Panc1 (cell line): ENCODE measurements around the gene SEPTIN1. TPM values are rescaled to one million over a fixed set of nuclear protein-coding genes. Genes with fewer than 3 reads are reported as not detected.

ENCODE experiments used
- ATAC-seq: fragments of 200-7000 bp; cut with Tn5 transposase; 2 replicates; pipeline ENCODE4 v1.9.1; 2020; ENCODE audit warnings: mild to moderate bottlenecking, moderate library complexity
- BruUV-seq: library from RNA; stranded (reverse); fragments of 400-500 nt; replicated peaks from 2 replicates; lab custom pipeline; 2021; lab: Mats Ljungman, UMichigan
- CTCF ChIA-PET: fragments of 300-600 bp; sonication (Branson Sonifier 250); formaldehyde crosslinking; loops from one replicate; lab custom pipeline; 2022; ENCODE audit warnings: antibody characterized with exemption; lab: Charles Lee
- POLR2A ChIA-PET: fragments of 300-600 bp; sonication (Branson Sonifier 250); formaldehyde crosslinking; loops from one replicate; lab custom pipeline; 2022; ENCODE audit warnings: antibody characterized with exemption; lab: Charles Lee
- DNase-seq: peaks from one replicate; pipeline ENCODE4 v3.0.0-alpha.2; 2010; ENCODE audit warnings: low read depth, low spot score
- H3K27ac ChIP-seq: 2 replicates; pipeline ENCODE4 v1.5.1; 2011; ENCODE audit warnings: mild to moderate bottlenecking, low read length, inconsistent platforms
- H3K27me3 ChIP-seq: fragments of 200-500 bp; sonication (Bioruptor generic); 2 replicates; pipeline ENCODE4 v1.6.0; 2014; ENCODE audit warnings: low read length, inconsistent platforms; ENCODE audit not compliant: control insufficient read depth, insufficient read depth
- H3K36me3 ChIP-seq: fragments of 200-500 bp; sonication (Bioruptor generic); 2 replicates; pipeline ENCODE4 v1.5.1; 2014; ENCODE audit warnings: inconsistent platforms, mild to moderate bottlenecking, low read length, moderate library complexity; ENCODE audit not compliant: control insufficient read depth, insufficient read depth
- H3K4me1 ChIP-seq: 2 replicates; pipeline ENCODE4 v1.5.1; 2011; ENCODE audit warnings: inconsistent platforms, mild to moderate bottlenecking, low read length, moderate library complexity; ENCODE audit not compliant: control insufficient read depth, insufficient read depth
- H3K4me3 ChIP-seq, 2 experiments: 2 replicates each; pipeline ENCODE4 v1.5.1; 2011 to 2012; ENCODE audit warnings: low read depth in 2 of 2, low read length in 2 of 2, mild to moderate bottlenecking in 2 of 2, inconsistent platforms in 1 of 2, moderate library complexity in 1 of 2
- H3K9me3 ChIP-seq: fragments of 200-500 bp; sonication (Bioruptor generic); 2 replicates; pipeline ENCODE4 v1.5.1; 2014; ENCODE audit warnings: low read depth, mild to moderate bottlenecking, inconsistent platforms, low read length, moderate library complexity; ENCODE audit not compliant: control insufficient read depth, insufficient read depth
- CTCF ChIP-seq: fragments of 450-650 bp; IDR thresholded peaks from 2 replicates; pipeline ENCODE4 v1.5.1; 2017; ENCODE audit warnings: mild to moderate bottlenecking
- POLR2AphosphoS5 ChIP-seq: IDR thresholded peaks from 2 replicates; pipeline ENCODE4 v1.6.1; 2012; ENCODE audit warnings: mild to moderate bottlenecking, low read depth, low read length, moderate library complexity
- REST ChIP-seq, 2 experiments: IDR thresholded peaks; 2 replicates each; pipeline ENCODE4 v1.6.1; 2011 to 2012; ENCODE audit warnings: low read depth in 2 of 2, control low read depth in 1 of 2, low read length in 1 of 2, mild to moderate bottlenecking in 1 of 2, moderate library complexity in 1 of 2; ENCODE audit not compliant: insufficient read depth in 1 of 2
- SIN3A ChIP-seq: IDR thresholded peaks from 2 replicates; pipeline ENCODE4 v1.6.1; 2012; ENCODE audit warnings: low read depth, mild to moderate bottlenecking, low read length, moderate library complexity, borderline replicate concordance; ENCODE audit not compliant: insufficient read depth
- TCF7L2 ChIP-seq: IDR thresholded peaks from 2 replicates; pipeline ENCODE4 v1.6.1; 2011; ENCODE audit warnings: mild to moderate bottlenecking, low read depth, low read length, inconsistent platforms
- in situ Hi-C: cut with HindIII; loops from 2 replicates; pipeline ENCODE4 v1.10.0; 2016; ENCODE audit warnings: low sequenced_read_pairs, low pct_unique_long_range_greater_than_20kb
- intact Hi-C: fragments of 100-400 bp; cut with micrococcal nuclease; formaldehyde crosslinking; loops from one replicate; pipeline ENCODE4 v1.10.0; 2022; ENCODE audit not compliant: unreplicated experiment
- total RNA-seq: library from RNA; stranded (reverse); gene quantifications from one replicate; pipeline ENCODE4 v1.2.1, GENCODE V29; 2021; ENCODE audit not compliant: unreplicated experiment

Gene SEPTIN1
- total RNA-seq, 1 experiment from 2014 or later, result 1.7 TPM

- ChIA-PET CTCF (interaction anchor here (0.6 to 1.5 kb wide), 2 partner anchors 9 to 29 kb away, joined by 4 read pairs; no protein-coding TSS in a partner anchor), POLR2A (interaction anchor here (0.5 to 0.7 kb wide), 2 partner anchors 265 to 340 kb away, joined by 4 to 5 read pairs; no protein-coding TSS in a partner anchor)
- Histone ChIP-seq H3K4me1 (peaks cover 12% of the 10 kb centered on the region; the same call in 1 of the 2 replicates), H3K4me3 (peak within 1 kb of the TSS; percentile 69 to 74), H3K27ac (peak within 1 kb of the TSS; percentile 86), H3K36me3 (no peaks in the 10 kb centered on the region), H3K9me3 (no peaks in the 10 kb centered on the region), H3K27me3 (no peaks in the 10 kb centered on the region)
- peak; percentile 91 for TF ChIP-seq POLR2AphosphoS5
- TF ChIP-seq TCF7L2, result no peak
- TF ChIP-seq SIN3A, result peak; percentile 96; the same call in 1 of the 2 replicates
- TF ChIP-seq REST (IDR thresholded peaks at IDR 0.05; ENCODE audit: insufficient read depth in 1 of 2, low read depth in 2 of 2, low read length in 1 of 2), result peak in 1 of 2 experiments; percentile 30; a peak in 1 of 4 replicates
- TF ChIP-seq CTCF, result no peak
- in situ Hi-C loops, result no loop called here
- DNase-seq (no peak), ATAC-seq (peak; percentile 95)
- intact Hi-C loops, result no loop called here
- BruUV-seq, result no TSS peak
Observed at GRCh38 chr16:30407102-30407803, 24.9 kb upstream of the SEPTIN1 start, which contains the start of gene ZNF771. Gene ZNF771, plus strand, starts transcription at chr16:30407606. Its CDS starts 448 bp downstream, at chr16:30408054.

GRCh38 chr16:30406795-30407101 is 24.4 kb upstream of the SEPTIN1 start:
- no peaks in the 10 kb centered on the region for H3K9me3 ChIP-seq
- ATAC-seq (peak; percentile 17), DNase-seq (no peak)
- no TSS peak for BruUV-seq
- no peaks in the 10 kb centered on the region for H3K36me3 ChIP-seq
- intact Hi-C loops (no loop called here), in situ Hi-C loops (no loop called here)
- H3K27me3 ChIP-seq, result no peaks in the 10 kb centered on the region
- TF ChIP-seq REST (IDR thresholded peaks at IDR 0.05; ENCODE audit: insufficient read depth in 1 of 2, low read depth in 2 of 2, low read length in 1 of 2), result no peak
- no peak for TF ChIP-seq POLR2AphosphoS5
- TF ChIP-seq TCF7L2, result no peak
- TF ChIP-seq SIN3A, result no peak
- CTCF ChIA-PET, result interaction anchor here (0.6 to 1.5 kb wide), 2 partner anchors 9 to 28 kb away, joined by 4 read pairs; no protein-coding TSS in a partner anchor
- H3K4me1 ChIP-seq, result peaks cover 14% of the 10 kb centered on the region
- H3K27ac ChIP-seq, result peak overlapping the region; percentile 86
- POLR2A ChIA-PET, result interaction anchor here (0.5 kb wide), 1 partner anchor 266 kb away, joined by 4 read pairs; no protein-coding TSS in a partner anchor
- peak overlapping the region; percentile 69 to 74 for H3K4me3 ChIP-seq
